ENCODE results near the gene PACSIN3. TPM values are rescaled to one million over a fixed set of nuclear protein-coding genes. Genes with fewer than 3 reads are reported as not detected.
A peak's percentile ranks its signal among the peaks of the same experiment; 100 is the strongest.

PACSIN3 gene
- polyA plus RNA-seq, 2 of the 4 experiments (the other 2 are of a cell fraction) = 16.5 to 35.3 TPM

GRCh38 chr11:47177229-47177845 is 8.9 kb downstream of the PACSIN3 start (continued):
- TF ChIP-seq REST (IDR thresholded peaks at IDR 0.05) = no peak
- TF ChIP-seq EP300 (IDR thresholded peaks at IDR 0.05) = no peak
- TF ChIP-seq MAFK (IDR thresholded peaks at IDR 0.05; ENCODE audit: partially characterized antibody) = no peak
- no peak for TF ChIP-seq CBX2 (IDR thresholded peaks at IDR 0.05; ENCODE audit: borderline replicate concordance, low read depth)
- no peak for TF ChIP-seq HES2 (IDR thresholded peaks at IDR 0.05)
- TF ChIP-seq HMGXB4 (CRISPR knock-in tag; IDR thresholded peaks at IDR 0.05; ENCODE audit: borderline replicate concordance) = 0 out of 2 replicates have a peak, but pooled peaks have one; percentile 24
- peak; percentile 74 for TF ChIP-seq SMC3 (IDR thresholded peaks at IDR 0.05)
- no peak for TF ChIP-seq PBX3 (IDR thresholded peaks at IDR 0.05)
- TF ChIP-seq RAD21 (conservative IDR thresholded peaks at IDR 0.05 in 1 of 2, IDR thresholded peaks at IDR 0.05 in 1 of 2) = peak; percentile 71 to 72
- TF ChIP-seq MYC (IDR thresholded peaks at IDR 0.05; ENCODE audit: borderline replicate concordance, low read length) = no peak
- no peak for TF ChIP-seq RCOR1 (IDR thresholded peaks at IDR 0.05; ENCODE audit: low read depth, low read length)
- no peak for TF ChIP-seq CBX8 (IDR thresholded peaks at IDR 0.05)
- no peak for TF ChIP-seq SREBF2 (IDR thresholded peaks at IDR 0.05)
- TF ChIP-seq EHF (CRISPR knock-in tag; IDR thresholded peaks at IDR 0.05) = no peak
- peak; percentile 34; the same call in 1 of the 2 replicates for TF ChIP-seq PHF8 (IDR thresholded peaks at IDR 0.05; ENCODE audit: borderline replicate concordance, low read depth)
- TF ChIP-seq TFCP2L1 (CRISPR knock-in tag; IDR thresholded peaks at IDR 0.05) = no peak
- TF ChIP-seq GATA3 (IDR thresholded peaks at IDR 0.05; ENCODE audit: borderline replicate concordance) = no peak
- TF ChIP-seq NPAS2 (CRISPR knock-in tag; IDR thresholded peaks at IDR 0.05; ENCODE audit: borderline replicate concordance) = no peak
- TF ChIP-seq JUNB (IDR thresholded peaks at IDR 0.05) = no peak
- no peak for TF ChIP-seq HDAC2 (IDR thresholded peaks at IDR 0.05)
- TF ChIP-seq ZSCAN20 (CRISPR knock-in tag; IDR thresholded peaks at IDR 0.05) = no peak
- 0 out of 2 replicates have a peak, but pooled peaks have one; percentile 34 for TF ChIP-seq CHD4 (IDR thresholded peaks at IDR 0.05; ENCODE audit: borderline replicate concordance)
- no peak for TF ChIP-seq NFE2L2 (conservative IDR thresholded peaks at IDR 0.05; ENCODE audit: low read length)
- TF ChIP-seq JUN (IDR thresholded peaks at IDR 0.05) = peak in 1 of 2 experiments; percentile 13; a peak in 2 of 5 replicates
- no peak for TF ChIP-seq CHD2 (IDR thresholded peaks at IDR 0.05; ENCODE audit: low read length, partially characterized antibody)

Measured in A549 (cell line).